WTC11 (cell line): Measurements from ENCODE around the gene FSTL1. TPM values are rescaled to one million over a fixed set of nuclear protein-coding genes. Genes with fewer than 3 reads are reported as not detected.

Source experiments
- ATAC-seq: fragments of 200-7000 bp; cut with Tn5 transposase; 2 replicates; pipeline ENCODE4 v1.10.0; 2021; ENCODE audit warnings: mild to moderate bottlenecking, moderate library complexity
- CTCF ChIA-PET: fragments of 300-600 bp; sonication (Branson Sonifier 250); formaldehyde crosslinking; loops from one replicate; lab custom pipeline; 2021; ENCODE audit warnings: antibody characterized with exemption; lab: Charles Lee
- POLR2A ChIA-PET: fragments of 350-600 bp; sonication (Branson Sonifier 250); formaldehyde crosslinking; loops from one replicate; lab custom pipeline; 2021; ENCODE audit warnings: antibody characterized with exemption; lab: Charles Lee
- DNase-seq: peaks from one replicate; pipeline ENCODE4 v3.0.0; 2021; ENCODE audit warnings: low spot score
- H3K27ac Mint-ChIP-seq: 2 replicates; pipeline ENCODE4 v1.8.0; 2021; ENCODE audit warnings: mixed read lengths
- H3K27me3 Mint-ChIP-seq: 2 replicates; pipeline ENCODE4 v1.8.0; 2021; ENCODE audit warnings: low read depth, mild to moderate bottlenecking, moderate library complexity, mixed read lengths
- H3K36me3 Mint-ChIP-seq: 2 replicates; pipeline ENCODE4 v1.8.0; 2021; ENCODE audit warnings: mixed read lengths
- H3K4me1 Mint-ChIP-seq: 2 replicates; pipeline ENCODE4 v1.8.0; 2022; ENCODE audit warnings: mixed read lengths
- H3K4me3 Mint-ChIP-seq: 2 replicates; pipeline ENCODE4 v1.8.0; 2021; ENCODE audit warnings: mild to moderate bottlenecking, moderate library complexity, mixed read lengths
- H3K9me3 Mint-ChIP-seq: 2 replicates; pipeline ENCODE4 v1.8.0; 2021; ENCODE audit warnings: mixed read lengths
- ATF1 ChIP-seq: sonication (generic); formaldehyde crosslinking; IDR thresholded peaks from 2 replicates; pipeline ENCODE4 v1.8.1; 2023; ENCODE audit warnings: mild to moderate bottlenecking, moderate library complexity, missing genetic modification reagents
- CBFB ChIP-seq: sonication (generic); formaldehyde crosslinking; IDR thresholded peaks from 2 replicates; pipeline ENCODE4 v1.8.1; 2022; ENCODE audit warnings: mild to moderate bottlenecking, low read depth, missing genetic modification reagents
- CREB1 ChIP-seq: sonication (generic); formaldehyde crosslinking; IDR thresholded peaks from 2 replicates; pipeline ENCODE4 v1.8.0; 2023; ENCODE audit warnings: mild to moderate bottlenecking, missing genetic modification reagents
- EMX1 ChIP-seq: fragments of 250-450 bp; sonication (Bioruptor Pico); IDR thresholded peaks from 2 replicates; pipeline ENCODE4 v1.8.0; 2021; ENCODE audit warnings: mild to moderate bottlenecking
- ESRRA ChIP-seq: sonication (generic); formaldehyde crosslinking; IDR thresholded peaks from 2 replicates; pipeline ENCODE4 v1.8.1; 2022; ENCODE audit warnings: mild to moderate bottlenecking, missing genetic modification reagents, borderline replicate concordance
- FOXK1 ChIP-seq: sonication (generic); formaldehyde crosslinking; IDR thresholded peaks from 2 replicates; pipeline ENCODE4 v1.8.0; 2022; ENCODE audit warnings: mild to moderate bottlenecking, moderate library complexity, missing genetic modification reagents
- GTF2I ChIP-seq: fragments of 250-450 bp; sonication (Bioruptor Pico); conservative IDR thresholded peaks from 2 replicates; pipeline ENCODE4 v1.4.0; 2021; ENCODE audit warnings: mild to moderate bottlenecking
- IRF2 ChIP-seq: sonication (generic); formaldehyde crosslinking; IDR thresholded peaks from 2 replicates; pipeline ENCODE4 v1.8.0; 2022; ENCODE audit warnings: low read depth, missing genetic modification reagents, borderline replicate concordance
- KAT7 ChIP-seq: sonication (generic); formaldehyde crosslinking; IDR thresholded peaks from 2 replicates; pipeline ENCODE4 v1.8.1; 2023; ENCODE audit warnings: missing genetic modification reagents, mild to moderate bottlenecking, borderline replicate concordance
- NFATC4 ChIP-seq: fragments of 250-450 bp; sonication (Bioruptor Pico); IDR thresholded peaks from 2 replicates; pipeline ENCODE4 v1.9.0; 2021; ENCODE audit warnings: mild to moderate bottlenecking
- OVOL2 ChIP-seq: fragments of 250-450 bp; sonication (Bioruptor Pico); IDR thresholded peaks from 2 replicates; pipeline ENCODE4 v1.9.0; 2021; ENCODE audit warnings: mild to moderate bottlenecking, borderline replicate concordance
- TEAD4 ChIP-seq: sonication (generic); formaldehyde crosslinking; IDR thresholded peaks from 2 replicates; pipeline ENCODE4 v1.8.0; 2022; ENCODE audit warnings: mild to moderate bottlenecking, missing genetic modification reagents
- ZNF219 ChIP-seq: sonication (generic); formaldehyde crosslinking; IDR thresholded peaks from 2 replicates; pipeline ENCODE4 v1.8.0; 2023; ENCODE audit warnings: missing genetic modification reagents, mild to moderate bottlenecking, borderline replicate concordance
- ZNF232 ChIP-seq: sonication (generic); formaldehyde crosslinking; IDR thresholded peaks from 2 replicates; pipeline ENCODE4 v1.8.0; 2022; ENCODE audit warnings: mild to moderate bottlenecking, missing genetic modification reagents
- ZNF396 ChIP-seq: fragments of 250-450 bp; sonication (Bioruptor Pico); IDR thresholded peaks from 2 replicates; pipeline ENCODE4 v1.8.0; 2021; ENCODE audit warnings: mild to moderate bottlenecking, moderate library complexity, borderline replicate concordance
- ZNF423 ChIP-seq: fragments of 250-450 bp; sonication (Bioruptor Pico); IDR thresholded peaks from 2 replicates; pipeline ENCODE4 v2.1.2; 2022; ENCODE audit warnings: mild to moderate bottlenecking, moderate library complexity
- total RNA-seq: library from RNA; stranded (reverse); gene quantifications from 3 replicates; pipeline ENCODE4 v1.2.3, GENCODE V29; 2021
- TF ChIP-seq, protein P1 (sequence below): sonication (generic); formaldehyde crosslinking; IDR thresholded peaks from 2 replicates; pipeline ENCODE4 v1.8.0; 2022; ENCODE audit warnings: mild to moderate bottlenecking, missing genetic modification reagents
- TF ChIP-seq, protein P2 (sequence below): fragments of 250-450 bp; sonication (Bioruptor Pico); IDR thresholded peaks from 2 replicates; pipeline ENCODE4 v1.9.0; 2021; ENCODE audit warnings: mild to moderate bottlenecking, borderline replicate concordance
- TF ChIP-seq, protein P3 (sequence below): fragments of 250-450 bp; sonication (Bioruptor Pico); IDR thresholded peaks from 2 replicates; pipeline ENCODE4 v1.9.0; 2021; ENCODE audit warnings: moderate library complexity, mild to moderate bottlenecking, inconsistent platforms, borderline replicate concordance
- TF ChIP-seq, protein P4 (sequence below): sonication (generic); formaldehyde crosslinking; IDR thresholded peaks from 2 replicates; pipeline ENCODE4 v1.8.1; 2022; ENCODE audit warnings: low read depth, mild to moderate bottlenecking, moderate library complexity, missing genetic modification reagents, borderline replicate concordance
- TF ChIP-seq, protein P5 (sequence below): fragments of 250-450 bp; sonication (Bioruptor Pico); conservative IDR thresholded peaks from 2 replicates; pipeline ENCODE4 v1.9.0; 2021; ENCODE audit warnings: mild to moderate bottlenecking

FSTL1 gene
- total RNA-seq, 1 experiment from 2014 or later = 271 TPM

DNA sequence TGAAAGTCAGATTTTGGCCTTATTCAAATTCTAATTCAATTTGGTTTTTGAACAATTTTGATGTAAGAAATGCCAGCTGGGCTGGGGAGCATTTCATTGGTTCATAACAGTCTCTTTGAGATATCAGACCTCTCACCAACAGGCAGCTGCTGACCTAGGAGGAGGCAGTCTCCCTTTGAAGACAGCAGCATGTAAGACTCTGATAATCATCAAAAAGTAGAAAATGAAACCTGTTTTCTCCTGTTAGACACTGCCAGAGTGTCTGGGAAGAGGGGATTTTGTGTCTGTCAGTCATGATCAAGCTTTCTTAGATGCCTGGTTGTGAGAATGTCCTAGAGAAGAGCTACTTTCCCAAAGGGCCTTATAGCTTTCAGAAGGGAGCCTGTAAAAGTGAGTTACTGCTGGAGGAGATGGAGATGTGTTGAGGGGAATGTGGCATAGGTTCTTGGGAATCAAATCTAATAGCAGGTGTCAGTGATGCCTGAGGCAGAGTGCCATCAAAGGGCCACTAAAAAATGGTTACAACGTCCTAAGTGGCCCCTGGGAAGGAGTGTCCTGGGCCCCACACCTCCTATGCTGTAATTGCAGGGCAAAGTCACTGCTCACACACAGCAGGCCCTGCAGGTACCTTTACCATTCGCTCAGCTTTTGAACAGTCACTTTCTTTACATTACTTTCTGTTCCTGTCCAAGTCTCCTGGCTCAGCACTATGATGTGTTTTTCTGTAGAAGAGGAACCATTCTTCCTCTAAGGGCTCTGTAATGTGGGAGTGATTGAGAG lies 43.1 kb downstream of the FSTL1 start:
- ChIA-PET CTCF (interaction anchor here (2.1 kb wide), 1 partner anchor 10 kb away, joined by 6 read pairs; no protein-coding TSS in a partner anchor), POLR2A (no interaction called here)
- ATAC-seq = no peak
- Mint-ChIP-seq H3K4me1 (no peaks in the 10 kb centered on the region), H3K36me3 (peaks cover 89% of the 10 kb centered on the region), H3K27me3 (no peaks in the 10 kb centered on the region), H3K9me3 (no peaks in the 10 kb centered on the region), H3K27ac (no peak overlapping the region), H3K4me3 (no peak overlapping the region)
- no peak for TF ChIP-seq ESRRA (CRISPR knock-in tag)
- TF ChIP-seq, protein P1, sequence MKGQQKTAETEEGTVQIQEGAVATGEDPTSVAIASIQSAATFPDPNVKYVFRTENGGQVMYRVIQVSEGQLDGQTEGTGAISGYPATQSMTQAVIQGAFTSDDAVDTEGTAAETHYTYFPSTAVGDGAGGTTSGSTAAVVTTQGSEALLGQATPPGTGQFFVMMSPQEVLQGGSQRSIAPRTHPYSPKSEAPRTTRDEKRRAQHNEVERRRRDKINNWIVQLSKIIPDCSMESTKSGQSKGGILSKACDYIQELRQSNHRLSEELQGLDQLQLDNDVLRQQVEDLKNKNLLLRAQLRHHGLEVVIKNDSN (CRISPR knock-in tag) = no peak
- TF ChIP-seq ZNF232 = no peak
- TF ChIP-seq EMX1 (CRISPR knock-in tag) = no peak
- TF ChIP-seq, protein P2, sequence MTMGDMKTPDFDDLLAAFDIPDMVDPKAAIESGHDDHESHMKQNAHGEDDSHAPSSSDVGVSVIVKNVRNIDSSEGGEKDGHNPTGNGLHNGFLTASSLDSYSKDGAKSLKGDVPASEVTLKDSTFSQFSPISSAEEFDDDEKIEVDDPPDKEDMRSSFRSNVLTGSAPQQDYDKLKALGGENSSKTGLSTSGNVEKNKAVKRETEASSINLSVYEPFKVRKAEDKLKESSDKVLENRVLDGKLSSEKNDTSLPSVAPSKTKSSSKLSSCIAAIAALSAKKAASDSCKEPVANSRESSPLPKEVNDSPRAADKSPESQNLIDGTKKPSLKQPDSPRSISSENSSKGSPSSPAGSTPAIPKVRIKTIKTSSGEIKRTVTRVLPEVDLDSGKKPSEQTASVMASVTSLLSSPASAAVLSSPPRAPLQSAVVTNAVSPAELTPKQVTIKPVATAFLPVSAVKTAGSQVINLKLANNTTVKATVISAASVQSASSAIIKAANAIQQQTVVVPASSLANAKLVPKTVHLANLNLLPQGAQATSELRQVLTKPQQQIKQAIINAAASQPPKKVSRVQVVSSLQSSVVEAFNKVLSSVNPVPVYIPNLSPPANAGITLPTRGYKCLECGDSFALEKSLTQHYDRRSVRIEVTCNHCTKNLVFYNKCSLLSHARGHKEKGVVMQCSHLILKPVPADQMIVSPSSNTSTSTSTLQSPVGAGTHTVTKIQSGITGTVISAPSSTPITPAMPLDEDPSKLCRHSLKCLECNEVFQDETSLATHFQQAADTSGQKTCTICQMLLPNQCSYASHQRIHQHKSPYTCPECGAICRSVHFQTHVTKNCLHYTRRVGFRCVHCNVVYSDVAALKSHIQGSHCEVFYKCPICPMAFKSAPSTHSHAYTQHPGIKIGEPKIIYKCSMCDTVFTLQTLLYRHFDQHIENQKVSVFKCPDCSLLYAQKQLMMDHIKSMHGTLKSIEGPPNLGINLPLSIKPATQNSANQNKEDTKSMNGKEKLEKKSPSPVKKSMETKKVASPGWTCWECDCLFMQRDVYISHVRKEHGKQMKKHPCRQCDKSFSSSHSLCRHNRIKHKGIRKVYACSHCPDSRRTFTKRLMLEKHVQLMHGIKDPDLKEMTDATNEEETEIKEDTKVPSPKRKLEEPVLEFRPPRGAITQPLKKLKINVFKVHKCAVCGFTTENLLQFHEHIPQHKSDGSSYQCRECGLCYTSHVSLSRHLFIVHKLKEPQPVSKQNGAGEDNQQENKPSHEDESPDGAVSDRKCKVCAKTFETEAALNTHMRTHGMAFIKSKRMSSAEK (CRISPR knock-in tag) = no peak
- TF ChIP-seq, protein P3, sequence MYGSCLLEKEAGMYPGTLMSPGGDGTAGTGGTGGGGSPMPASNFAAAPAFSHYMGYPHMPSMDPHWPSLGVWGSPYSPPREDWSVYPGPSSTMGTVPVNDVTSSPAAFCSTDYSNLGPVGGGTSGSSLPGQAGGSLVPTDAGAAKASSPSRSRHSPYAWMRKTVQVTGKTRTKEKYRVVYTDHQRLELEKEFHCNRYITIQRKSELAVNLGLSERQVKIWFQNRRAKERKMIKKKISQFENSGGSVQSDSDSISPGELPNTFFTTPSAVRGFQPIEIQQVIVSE (CRISPR knock-in tag) = no peak
- TF ChIP-seq, protein P4, sequence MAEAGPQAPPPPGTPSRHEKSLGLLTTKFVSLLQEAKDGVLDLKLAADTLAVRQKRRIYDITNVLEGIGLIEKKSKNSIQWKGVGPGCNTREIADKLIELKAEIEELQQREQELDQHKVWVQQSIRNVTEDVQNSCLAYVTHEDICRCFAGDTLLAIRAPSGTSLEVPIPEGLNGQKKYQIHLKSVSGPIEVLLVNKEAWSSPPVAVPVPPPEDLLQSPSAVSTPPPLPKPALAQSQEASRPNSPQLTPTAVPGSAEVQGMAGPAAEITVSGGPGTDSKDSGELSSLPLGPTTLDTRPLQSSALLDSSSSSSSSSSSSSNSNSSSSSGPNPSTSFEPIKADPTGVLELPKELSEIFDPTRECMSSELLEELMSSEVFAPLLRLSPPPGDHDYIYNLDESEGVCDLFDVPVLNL (CRISPR knock-in tag) = no peak
- DNase-seq = no peak

DNA sequence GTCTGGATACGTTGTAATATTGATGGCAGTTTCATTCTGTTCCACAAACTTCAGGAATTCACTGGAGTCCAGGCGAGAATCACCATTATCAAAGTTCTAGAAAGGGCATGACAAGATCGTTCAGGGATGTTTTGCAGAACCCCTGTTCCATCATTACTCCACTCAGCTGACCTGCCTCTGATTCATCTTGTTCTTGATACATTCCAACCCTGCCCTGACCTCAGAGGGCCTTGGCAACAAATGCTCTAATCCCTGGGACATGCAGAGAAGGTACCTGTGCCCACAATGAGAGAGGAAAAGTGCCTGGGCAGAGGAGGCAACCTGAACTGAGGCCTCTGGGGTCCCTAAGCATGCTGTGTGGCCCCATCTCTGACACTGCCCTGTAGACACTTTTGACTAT lies 45.9 kb downstream of the FSTL1 start:
- H3K4me3 Mint-ChIP-seq = no peak overlapping the region
- no peaks in the 10 kb centered on the region for H3K9me3 Mint-ChIP-seq
- ChIA-PET CTCF (interaction anchor here (1.1 kb wide), 1 partner anchor 12 kb away, joined by 4 read pairs; no protein-coding TSS in a partner anchor), POLR2A (no interaction called here)
- ATAC-seq (no peak), DNase-seq (no peak)
- no peak overlapping the region for H3K27ac Mint-ChIP-seq
- TF ChIP-seq CREB1 (CRISPR knock-in tag) (no peak), ZNF396 (CRISPR knock-in tag) (no peak), CBFB (CRISPR knock-in tag) (no peak), ZNF219 (CRISPR knock-in tag) (no peak), ATF1 (CRISPR knock-in tag) (no peak), NFATC4 (CRISPR knock-in tag) (no peak), ZNF423 (CRISPR knock-in tag) (no peak), GTF2I (no peak), FOXK1 (CRISPR knock-in tag) (no peak), KAT7 (CRISPR knock-in tag) (no peak), TEAD4 (CRISPR knock-in tag) (no peak), IRF2 (CRISPR knock-in tag) (no peak), OVOL2 (CRISPR knock-in tag) (no peak)
- TF ChIP-seq, protein P5, sequence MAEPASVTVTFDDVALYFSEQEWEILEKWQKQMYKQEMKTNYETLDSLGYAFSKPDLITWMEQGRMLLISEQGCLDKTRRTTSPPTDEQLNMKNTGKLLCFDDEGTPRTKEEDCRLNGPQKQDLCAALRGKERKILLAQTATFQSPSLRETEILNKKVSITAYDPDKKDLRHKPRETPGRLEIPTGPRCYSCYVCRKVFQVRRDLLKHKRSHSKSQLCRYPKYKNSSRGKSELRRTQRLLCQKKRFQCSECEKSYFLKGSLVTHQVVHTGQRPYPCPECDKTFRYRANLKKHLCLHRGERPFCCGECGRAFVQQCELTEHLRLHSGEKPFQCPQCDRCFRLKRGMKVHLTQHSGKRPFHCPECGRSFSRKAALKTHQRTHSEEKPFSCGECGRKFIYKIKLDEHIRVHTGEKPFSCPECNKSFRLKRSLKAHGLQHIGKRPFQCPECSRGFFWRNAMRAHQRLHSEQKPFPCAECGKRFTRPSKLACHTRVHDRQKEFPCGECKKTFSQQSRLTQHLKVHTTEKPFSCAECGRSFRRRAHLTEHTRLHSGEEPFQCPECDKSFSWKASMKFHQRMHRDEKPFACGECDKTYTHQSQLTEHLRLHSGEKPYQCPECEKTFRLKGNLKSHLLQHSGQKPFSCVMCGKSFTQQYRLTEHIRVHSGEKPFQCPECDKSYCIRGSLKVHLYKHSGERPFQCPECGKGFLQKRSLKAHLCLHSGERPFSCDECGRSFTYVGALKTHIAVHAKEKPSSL (CRISPR knock-in tag) = no peak
- TF ChIP-seq, protein P3 (CRISPR knock-in tag) = no peak
- H3K27me3 Mint-ChIP-seq = no peaks in the 10 kb centered on the region
- H3K4me1 Mint-ChIP-seq = no peaks in the 10 kb centered on the region
- H3K36me3 Mint-ChIP-seq = peaks cover 89% of the 10 kb centered on the region
